SK-N-SH treated with all-trans-retinoic acid at 6 μM for 48 hours (cell line): ENCODE results near the gene CYP4F22.

Experiments
- ARNTL ChIP-seq: fragments of 450-650 bp; formaldehyde crosslinking; IDR thresholded peaks from 2 replicates; pipeline ENCODE4 v1.5.0; 2020; ENCODE audit warnings: low read depth, mild to moderate bottlenecking, moderate library complexity, borderline replicate concordance
- BACH2 ChIP-seq: fragments of 250-450 bp; sonication (Bioruptor Pico); IDR thresholded peaks from 2 replicates; pipeline ENCODE4 v1.9.0; 2021; ENCODE audit warnings: mild to moderate bottlenecking, borderline replicate concordance
- CREB5 ChIP-seq: fragments of 250-450 bp; sonication (Bioruptor Pico); IDR thresholded peaks from 2 replicates; pipeline ENCODE4 v1.5.1; 2020; ENCODE audit warnings: low read depth, mild to moderate bottlenecking, moderate library complexity
- ISL1 ChIP-seq: fragments of 250-450 bp; sonication (Bioruptor Pico); IDR thresholded peaks from 2 replicates; pipeline ENCODE4 v2.1.2; 2022; ENCODE audit warnings: mild to moderate bottlenecking, moderate library complexity
- PPARA ChIP-seq: fragments of 250-450 bp; sonication (Bioruptor Pico); IDR thresholded peaks from 2 replicates; pipeline ENCODE4 v1.5.0; 2020; ENCODE audit warnings: mild to moderate bottlenecking, borderline replicate concordance
- TSHZ2 ChIP-seq: fragments of 250-450 bp; sonication (Bioruptor Pico); IDR thresholded peaks from 2 replicates; pipeline ENCODE4 v1.5.0; 2020; ENCODE audit warnings: mild to moderate bottlenecking, moderate library complexity
- ZFP30 ChIP-seq: fragments of 450-650 bp; formaldehyde crosslinking; IDR thresholded peaks from 2 replicates; pipeline ENCODE4 v1.5.0; 2022; ENCODE audit warnings: mild to moderate bottlenecking, moderate library complexity

GRCh38 chr19:15557223-15557622 is 48.9 kb downstream of the CYP4F22 start:
- TF ChIP-seq ZFP30 (CRISPR knock-in tag) (no peak), CREB5 (CRISPR knock-in tag) (no peak), BACH2 (CRISPR knock-in tag) (no peak), PPARA (CRISPR knock-in tag) (no peak), TSHZ2 (no peak), ARNTL (CRISPR knock-in tag) (no peak), ISL1 (CRISPR knock-in tag) (no peak)
